Measurements from ENCODE around the gene MS4A5. TPM values are rescaled to one million over a fixed set of nuclear protein-coding genes. Genes with fewer than 3 reads are reported as not detected.

The MS4A5 gene
- polyA plus RNA-seq, 1 of the 3 experiments (the other 2 are of a cell fraction): not detected

GRCh38 chr11:60455531-60456042, 26.2 kb downstream of the MS4A5 start, which contains the start of gene MS4A1:
Gene MS4A1 (plus strand): TSS chr11:60455847. CDS start chr11:60462375, 6,528 bp downstream.
- no peak for DNase-seq
- 0% methylated on average over 4 of the region's 4 CpGs for WGBS (ENCODE audit: low lambda C conversion rate)
- CTCF ChIA-PET: no interaction called here

GRCh38 chr11:60457576-60457975, 28.2 kb downstream of the MS4A5 start:
- no peaks in the 10 kb centered on the region for H3K36me3 ChIP-seq (replicated peaks in 1 of 2; ENCODE audit: control insufficient read depth in 1 of 2, insufficient read depth in 2 of 2, low read length in 1 of 2)
- no peak overlapping the region for H3K4me2 ChIP-seq
- H3K27me3 ChIP-seq (ENCODE audit: insufficient read depth): no peaks in the 10 kb centered on the region; the same call in 1 of the 2 replicates
- no peak overlapping the region for H3K9ac ChIP-seq
- H4K20me1 ChIP-seq (ENCODE audit: insufficient read depth): no peaks in the 10 kb centered on the region
- H3K27ac ChIP-seq (ENCODE audit: low read depth in 2 of 2, low read length in 1 of 2): no peak overlapping the region
- no peak overlapping the region for H3K4me3 ChIP-seq (ENCODE audit: low read depth in 2 of 2, low read length in 1 of 2)
- ChIA-PET CTCF (no interaction called here), POLR2A (no interaction called here)
- TF ChIP-seq USF2 (IDR thresholded peaks at IDR 0.05; ENCODE audit: borderline replicate concordance, low read depth, low read length): no peak
- TF ChIP-seq RXRA (IDR thresholded peaks at IDR 0.05; ENCODE audit: borderline replicate concordance, low read depth): no peak
- TF ChIP-seq SIN3A (IDR thresholded peaks at IDR 0.05; ENCODE audit: borderline replicate concordance, low read depth, low read length): no peak
- no peak for TF ChIP-seq TAF1 (IDR thresholded peaks at IDR 0.05; ENCODE audit: borderline replicate concordance, low read depth, low read length)
- no peak for TF ChIP-seq EP300 (IDR thresholded peaks at IDR 0.05; ENCODE audit: borderline replicate concordance in 1 of 2, low read depth in 1 of 2, low read length in 1 of 2)
- no peak for TF ChIP-seq GATA2 (CRISPR knock-in tag; IDR thresholded peaks at IDR 0.05)
- TF ChIP-seq FOXM1 (IDR thresholded peaks at IDR 0.05; ENCODE audit: low read depth): no peak
- TF ChIP-seq SMC3 (IDR thresholded peaks at IDR 0.05; ENCODE audit: low read depth, low read length): no peak
- TF ChIP-seq RCOR1 (IDR thresholded peaks at IDR 0.05; ENCODE audit: low read length): no peak
- TF ChIP-seq MAX (IDR thresholded peaks at IDR 0.05; ENCODE audit: low read depth): no peak
- 0% methylated on average over 3 of the region's 3 CpGs for WGBS (ENCODE audit: low lambda C conversion rate)
- H2AFZ ChIP-seq (ENCODE audit: low read depth): no peak overlapping the region
- no peaks in the 10 kb centered on the region for H3K9me2 ChIP-seq
- H3K4me1 ChIP-seq (ENCODE audit: control insufficient read depth in 1 of 2, insufficient read depth in 2 of 2, low read depth in 1 of 2, low read length in 1 of 2): no peaks in the 10 kb centered on the region
- no peak for DNase-seq
- no peaks in the 10 kb centered on the region for H3K9me3 ChIP-seq
- no peaks in the 10 kb centered on the region for H3F3A ChIP-seq (replicated peaks; ENCODE audit: insufficient read depth)
- no peaks in the 10 kb centered on the region for H3K79me2 ChIP-seq (ENCODE audit: insufficient read depth)

More at GRCh38 chr11:60455531-60456042, 26.2 kb downstream of the MS4A5 start, which contains the start of gene MS4A1:
- Histone ChIP-seq H3K9ac (no peak within 1 kb of the TSS), H3K27ac (ENCODE audit: low read depth in 2 of 2, low read length in 1 of 2) (no peak within 1 kb of the TSS), H3K36me3 (replicated peaks in 1 of 2; ENCODE audit: control insufficient read depth in 1 of 2, insufficient read depth in 2 of 2, low read length in 1 of 2) (no peaks in the 10 kb centered on the region), H3K27me3 (ENCODE audit: insufficient read depth) (no peaks in the 10 kb centered on the region; the same call in 1 of the 2 replicates), H3K9me2 (no peaks in the 10 kb centered on the region), H3F3A (replicated peaks; ENCODE audit: insufficient read depth) (no peaks in the 10 kb centered on the region), H3K4me2 (no peak within 1 kb of the TSS), H3K9me3 (no peaks in the 10 kb centered on the region), H4K20me1 (ENCODE audit: insufficient read depth) (no peaks in the 10 kb centered on the region), H2AFZ (ENCODE audit: low read depth) (no peak within 1 kb of the TSS), H3K4me3 (ENCODE audit: low read depth in 2 of 2, low read length in 1 of 2) (no peak within 1 kb of the TSS), H3K79me2 (ENCODE audit: insufficient read depth) (no peaks in the 10 kb centered on the region), H3K4me1 (ENCODE audit: control insufficient read depth in 1 of 2, insufficient read depth in 2 of 2, low read depth in 1 of 2, low read length in 1 of 2) (no peaks in the 10 kb centered on the region)
- POLR2A ChIA-PET: no interaction called here
- TF ChIP-seq FOXJ3 (CRISPR knock-in tag; IDR thresholded peaks at IDR 0.05) (no peak), RCOR1 (IDR thresholded peaks at IDR 0.05; ENCODE audit: low read length) (no peak), MAX (IDR thresholded peaks at IDR 0.05; ENCODE audit: low read depth) (no peak), SMC3 (IDR thresholded peaks at IDR 0.05; ENCODE audit: low read depth, low read length) (no peak)
